GM21381 (cell line): ENCODE data around the gene CDH13.

Source experiments
- ATAC-seq: cut with Tn5 transposase; IDR thresholded peaks from one replicate; pipeline ENCODE4 v1.9.1; 2021; ENCODE audit warnings: mild to moderate bottlenecking, moderate library complexity; ENCODE audit not compliant: unreplicated experiment

Gene CDH13

GRCh38 chr16:82987767-82988166, 361.0 kb downstream of the CDH13 start:
- ATAC-seq, result no peak

DNA sequence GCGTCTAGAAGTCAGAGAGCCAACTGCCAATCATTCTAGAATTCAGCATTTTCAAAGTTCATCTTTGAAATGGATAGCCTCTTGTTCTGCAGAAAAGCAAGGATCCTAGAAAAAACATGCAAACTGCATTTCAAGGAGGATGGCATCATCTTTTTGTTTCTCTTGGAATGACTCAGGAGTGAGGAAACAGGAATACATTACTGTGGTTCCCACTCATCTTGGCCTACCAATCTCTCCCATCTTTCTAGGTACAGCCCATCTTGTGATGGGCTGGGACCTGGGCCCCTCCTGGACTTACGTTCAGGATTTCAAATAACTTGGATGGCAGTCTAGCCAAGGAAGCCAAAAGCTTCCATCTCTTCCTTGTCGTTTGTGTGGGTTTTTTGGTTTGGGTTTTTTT, 363.4 kb downstream of the CDH13 start:
- no peak for ATAC-seq

GRCh38 chr16:82991410-82991809, 364.6 kb downstream of the CDH13 start:
- ATAC-seq, result no peak

DNA sequence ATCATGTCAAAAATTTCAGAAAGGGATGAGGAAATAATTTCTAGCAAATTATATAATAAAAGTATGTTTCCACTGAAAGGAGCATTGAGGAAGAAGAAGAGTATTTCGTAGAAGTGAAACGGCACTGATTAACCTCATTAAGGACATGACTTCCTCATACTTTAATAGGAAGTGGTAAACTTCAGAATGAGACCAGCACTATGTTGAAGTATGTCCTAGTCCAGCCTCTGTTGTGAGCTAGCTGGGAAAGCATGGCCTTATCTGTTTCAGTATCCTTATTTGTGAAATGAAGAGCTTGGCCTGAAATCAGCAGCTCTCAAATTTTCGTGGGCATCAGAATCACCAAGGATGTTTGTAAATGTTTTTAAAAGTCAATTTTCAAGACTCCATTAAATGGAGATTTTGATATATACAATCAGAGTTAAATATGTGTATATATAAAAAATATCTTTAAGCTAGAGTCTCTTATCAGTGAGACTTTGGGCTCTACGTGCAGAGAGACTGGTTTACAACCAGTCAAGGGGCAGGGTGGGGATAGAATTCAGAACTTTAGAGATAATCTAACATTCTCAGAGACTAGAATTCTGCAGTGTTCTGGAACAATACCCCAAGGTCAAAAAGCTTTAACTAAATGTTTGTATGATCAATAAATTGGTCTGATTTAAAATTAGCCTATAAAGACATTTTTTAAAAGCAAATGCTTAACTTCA, 365.4 kb downstream of the CDH13 start:
- ATAC-seq, result no peak

DNA sequence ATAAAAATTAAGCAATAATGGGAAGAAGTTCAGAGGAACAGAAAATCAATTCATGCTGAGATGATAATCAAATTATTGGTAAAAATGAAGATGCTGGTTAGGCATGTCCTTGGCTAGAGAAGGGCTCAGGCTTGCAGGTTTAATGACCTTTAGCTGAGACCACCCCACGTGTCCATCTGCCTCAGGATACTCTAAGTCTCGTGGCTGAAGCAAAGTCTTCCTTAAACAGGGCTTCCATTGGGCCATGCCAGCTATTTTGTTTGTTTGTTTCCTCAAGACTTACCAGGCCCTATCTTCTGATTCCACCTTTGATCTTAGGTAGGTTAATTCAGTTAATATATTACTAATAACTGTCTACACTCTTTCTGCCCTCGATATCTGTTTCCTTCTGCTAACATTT, 366.0 kb downstream of the CDH13 start:
- no peak for ATAC-seq

DNA sequence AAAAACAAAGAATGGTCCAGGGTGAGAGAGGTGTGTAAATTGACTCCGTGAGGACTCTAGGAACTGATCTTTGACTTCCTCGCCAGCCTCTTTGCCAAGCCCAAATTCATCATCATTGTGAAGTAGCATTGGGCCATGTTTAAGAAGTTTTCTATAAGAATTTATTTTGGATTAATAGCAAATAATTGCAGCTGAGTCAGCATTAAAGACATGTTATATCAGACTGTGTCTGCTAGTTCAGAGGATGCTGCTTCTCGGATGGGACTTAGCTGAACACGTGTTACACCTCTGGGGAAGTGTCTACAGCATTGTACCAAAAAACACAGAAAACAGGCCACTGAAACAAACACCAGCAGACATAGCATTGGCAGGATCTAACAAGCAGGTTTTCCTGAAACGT, 366.6 kb downstream of the CDH13 start:
- no peak for ATAC-seq

DNA sequence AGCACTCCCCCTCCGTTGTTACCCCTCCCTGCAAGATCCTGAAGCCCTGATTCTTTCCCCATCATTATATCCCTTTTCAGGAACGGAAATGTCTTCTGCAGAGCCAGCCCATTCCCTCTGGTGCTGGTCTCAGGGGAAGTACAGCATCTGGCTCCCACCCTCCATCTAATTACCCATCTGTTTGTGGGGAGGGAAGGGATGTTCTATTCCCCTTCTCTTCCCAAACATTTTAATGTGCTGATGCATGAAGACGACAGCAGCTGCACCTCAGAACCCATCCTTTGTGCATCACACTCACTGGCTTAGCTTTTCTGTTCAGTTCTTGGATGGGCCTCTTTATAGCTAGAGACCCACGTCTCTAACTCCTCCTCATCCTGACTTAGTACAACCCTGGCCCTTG, 367.2 kb downstream of the CDH13 start:
- ATAC-seq, result no peak

- ATAC-seq, result no peak
Observed at GRCh38 chr16:82995286-82995923, 368.6 kb downstream of the CDH13 start.

DNA sequence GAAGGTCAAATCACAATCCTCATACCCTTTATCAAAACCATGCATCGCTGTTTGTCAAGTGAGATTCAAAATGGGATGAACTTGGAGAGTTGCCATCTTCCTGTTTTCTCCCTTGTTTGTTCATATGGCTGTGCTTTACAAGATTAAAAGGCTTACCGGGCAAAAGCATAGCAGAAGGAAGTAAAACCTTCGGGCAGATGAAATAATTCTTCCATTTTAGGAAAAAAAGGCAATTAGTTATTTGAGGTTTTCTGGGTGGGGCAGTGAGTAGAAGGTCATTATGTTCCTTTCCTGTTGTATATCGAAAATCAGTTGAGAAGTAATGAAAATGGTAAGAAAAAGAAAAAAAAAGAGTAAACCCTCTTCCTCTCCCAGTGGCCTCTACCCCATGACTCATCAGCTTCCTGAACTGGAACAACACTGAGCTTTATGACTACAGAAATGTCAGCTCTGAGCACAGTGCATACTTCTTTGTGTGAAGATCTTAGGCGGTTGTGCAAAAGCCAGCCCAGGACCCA, 369.2 kb downstream of the CDH13 start:
- ATAC-seq, result no peak

DNA sequence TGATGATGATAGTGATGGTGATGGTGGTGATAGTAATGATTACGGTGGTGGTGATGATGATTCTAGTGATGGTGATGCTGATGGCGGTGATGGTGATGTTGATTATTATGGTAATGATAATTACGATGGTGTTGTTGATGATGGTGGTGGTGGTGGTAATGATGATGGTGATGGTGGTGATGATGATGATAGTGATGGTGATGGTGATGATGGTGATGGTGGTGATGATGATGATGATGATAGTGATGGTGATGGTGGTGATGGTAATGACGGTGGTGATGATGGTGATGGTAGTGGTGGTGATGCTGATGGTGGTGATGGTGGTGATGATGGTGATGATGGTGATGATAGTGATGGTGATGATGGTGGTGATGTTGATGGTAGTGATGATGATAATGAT, 370.0 kb downstream of the CDH13 start:
- no peak for ATAC-seq

DNA sequence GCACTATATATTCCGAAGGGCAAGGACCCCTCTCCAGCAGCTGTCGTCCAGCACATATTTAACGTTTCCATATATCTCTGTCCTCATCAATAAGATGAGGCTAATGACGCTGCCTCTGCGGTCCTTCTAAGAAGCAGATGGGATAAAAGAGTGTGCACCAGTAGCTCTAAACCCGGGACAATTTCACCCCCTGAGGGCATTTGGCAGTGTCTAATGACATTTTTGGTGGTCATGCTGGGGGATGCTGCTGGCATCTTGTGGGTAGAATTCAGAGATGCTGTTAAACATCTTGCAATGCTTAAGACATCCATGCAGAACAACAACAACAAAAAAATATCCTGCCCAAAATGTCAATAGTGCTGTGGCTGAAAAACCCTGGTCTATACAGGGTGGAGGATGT, 372.9 kb downstream of the CDH13 start:
- ATAC-seq, result no peak

- no peak for ATAC-seq
Observed at GRCh38 chr16:83002351-83003334, 375.9 kb downstream of the CDH13 start.

- ATAC-seq, result no peak
Observed at GRCh38 chr16:83004868-83005652, 378.3 kb downstream of the CDH13 start.

- no peak for ATAC-seq
Observed at GRCh38 chr16:83005653-83006160, 378.9 kb downstream of the CDH13 start.

DNA sequence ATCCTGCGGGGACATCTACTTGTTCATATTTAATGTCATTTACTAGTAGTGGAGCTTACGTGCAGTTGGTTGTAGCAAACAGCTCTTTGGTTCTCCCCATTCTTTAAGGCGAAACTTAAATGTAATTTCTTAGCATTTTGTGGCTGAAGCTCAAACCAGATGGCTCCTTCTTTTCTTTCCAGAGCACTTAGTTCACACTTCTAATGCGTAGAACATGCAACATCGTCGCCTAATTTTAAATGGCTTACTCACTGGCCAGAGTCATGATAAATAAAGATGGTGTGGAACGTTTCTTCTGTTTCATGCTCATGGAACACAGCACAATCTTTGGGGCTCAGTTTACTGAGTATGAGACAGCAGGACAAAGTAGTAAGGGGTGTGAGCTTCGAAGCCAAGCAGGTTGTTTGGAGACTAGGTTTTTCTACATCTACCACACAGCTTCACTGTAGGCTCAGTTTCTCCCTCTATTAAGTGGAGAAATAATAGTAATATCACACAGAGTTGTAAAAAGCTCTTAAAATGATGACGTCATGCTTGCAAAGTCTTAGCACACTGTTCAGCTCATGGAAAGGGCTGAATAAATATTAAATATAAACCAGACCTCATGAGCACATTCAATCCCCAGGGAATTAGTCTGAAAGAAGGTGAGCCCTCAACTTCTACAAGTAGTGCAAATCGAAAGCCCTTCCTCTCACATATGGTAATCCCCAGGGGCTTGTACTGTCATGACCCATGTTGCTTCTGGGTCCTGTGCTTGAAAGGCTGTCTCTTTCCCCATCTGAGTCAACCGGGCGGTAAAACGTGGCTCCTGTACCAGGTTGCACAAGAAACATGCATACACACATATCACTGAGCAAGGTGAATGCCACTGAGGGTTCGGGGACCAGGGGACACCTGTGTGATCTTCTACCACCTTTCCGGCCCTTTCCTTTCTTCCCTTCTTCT, 384.3 kb downstream of the CDH13 start:
- ATAC-seq, result no peak

- no peak for ATAC-seq
Observed at GRCh38 chr16:83011939-83012338, 385.2 kb downstream of the CDH13 start.

DNA sequence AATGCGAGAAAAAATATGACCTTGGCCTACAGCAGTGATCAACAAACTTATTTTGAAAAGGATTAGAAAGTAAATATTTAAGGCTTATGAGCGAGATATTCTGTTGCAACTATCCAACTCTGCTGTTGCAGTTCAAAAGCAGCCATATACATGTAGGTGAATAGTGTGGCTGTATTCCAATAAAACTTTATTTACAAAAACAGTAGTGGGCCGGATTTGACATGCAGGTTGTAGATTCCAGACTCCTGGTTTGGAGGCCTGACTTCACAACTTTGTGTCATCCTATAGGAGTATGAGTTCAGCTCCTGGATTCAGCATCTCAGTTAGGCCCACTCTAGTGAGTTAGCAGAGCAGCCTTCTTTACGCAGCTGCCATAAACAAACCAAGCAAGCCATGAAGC, 386.3 kb downstream of the CDH13 start:
- no peak for ATAC-seq

DNA sequence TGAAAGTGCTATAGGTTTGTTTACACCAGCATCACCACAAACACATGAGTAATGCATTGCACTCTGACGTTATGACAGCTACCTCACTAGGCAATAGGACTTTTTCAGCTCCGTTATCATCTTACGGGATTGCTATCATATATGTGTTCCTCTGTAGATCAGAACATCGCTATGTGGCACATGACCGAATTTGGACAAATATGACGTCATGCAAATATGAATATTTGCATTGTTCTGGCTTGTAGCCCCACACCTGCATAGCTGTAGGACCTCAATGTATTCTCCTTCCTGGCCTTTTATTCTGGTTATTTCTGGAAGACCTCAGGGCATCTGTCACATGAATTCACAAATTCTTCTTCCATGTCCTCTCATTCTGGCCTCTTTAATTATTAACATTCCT, 393.2 kb downstream of the CDH13 start:
- no peak for ATAC-seq

GRCh38 chr16:83021045-83021444, 394.3 kb downstream of the CDH13 start:
- ATAC-seq, result no peak
